Measurements from ENCODE around the gene PARD3.
"Not testable (repeated sequence)": the region's sequence is repeated elsewhere in the genome, so short reads cannot be mapped to it uniquely, and the experiment has no call there.

Gene PARD3

DNA sequence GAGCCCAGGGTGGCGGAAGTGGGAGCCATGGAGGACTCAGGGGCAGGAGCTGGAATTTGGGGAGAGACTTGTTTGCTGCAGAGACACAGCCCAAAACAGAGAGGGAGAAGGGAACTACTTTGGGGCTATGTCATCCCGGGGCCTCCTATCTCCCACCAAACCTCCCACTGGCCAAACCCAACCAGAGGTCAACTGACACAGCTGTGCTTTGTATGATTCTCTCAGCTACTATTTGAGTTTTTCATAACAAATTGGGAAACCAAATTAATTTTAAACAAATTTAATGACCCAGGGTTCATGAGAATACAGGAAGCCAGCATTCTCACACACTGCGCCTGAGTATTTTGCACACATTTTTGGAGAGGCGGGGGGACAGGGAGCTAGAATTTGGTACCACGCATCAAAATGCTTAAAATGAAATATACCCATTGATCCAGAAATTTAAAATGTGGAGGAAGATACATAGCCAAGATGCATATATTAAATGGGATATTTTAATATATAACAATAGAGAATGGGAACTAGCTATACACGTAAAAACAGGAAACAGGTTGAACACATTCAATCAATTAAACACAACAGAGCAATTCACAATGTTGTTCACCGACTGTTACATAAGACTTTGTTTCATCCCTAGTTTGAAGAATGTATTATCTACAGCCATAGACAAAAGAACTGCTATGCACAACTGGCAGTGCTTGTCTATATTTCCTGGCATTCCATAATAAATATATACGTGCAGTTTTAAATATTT, 105.3 kb downstream of the PARD3 start:
- no peak for DNase-seq

DNA sequence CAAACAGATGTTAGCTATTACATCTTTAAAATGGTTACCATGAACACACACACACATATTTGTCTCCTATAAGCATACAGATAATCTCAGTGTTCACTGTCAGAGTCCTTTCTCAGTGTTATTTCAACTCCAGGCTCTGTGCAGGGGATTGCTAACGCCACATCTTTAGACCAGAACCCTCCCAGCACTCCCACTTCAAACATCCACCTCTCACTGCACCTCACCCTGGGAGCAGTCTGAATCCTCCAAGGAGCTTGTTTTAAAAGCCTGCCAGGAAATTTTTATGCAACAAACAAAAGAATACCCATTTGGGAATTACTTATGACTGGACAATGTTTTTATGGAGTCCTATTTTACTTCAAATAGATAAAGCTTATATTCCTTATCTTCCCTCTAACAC, 107.4 kb downstream of the PARD3 start:
- DNase-seq: no peak

DNA sequence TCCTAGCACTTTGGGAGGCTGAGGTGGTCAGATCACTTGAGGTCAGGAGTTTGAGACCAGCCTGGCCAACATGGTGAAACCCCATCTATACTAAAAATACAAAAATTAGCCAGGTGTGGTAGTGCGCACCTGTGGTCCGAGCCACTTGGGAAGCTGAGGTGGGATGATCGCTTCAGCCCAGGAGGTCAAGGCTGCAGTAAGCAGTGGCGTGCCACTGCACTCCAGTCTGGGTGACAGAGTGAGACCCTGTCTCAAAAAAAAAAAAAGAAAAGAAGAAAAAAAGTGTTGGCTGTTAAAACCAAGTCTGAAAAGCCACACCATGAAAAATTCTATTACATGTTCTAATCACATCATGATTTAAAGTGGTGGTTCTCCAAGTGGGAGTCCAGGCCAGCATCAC, 108.1 kb downstream of the PARD3 start:
- DNase-seq: not testable (repeated sequence)

DNA sequence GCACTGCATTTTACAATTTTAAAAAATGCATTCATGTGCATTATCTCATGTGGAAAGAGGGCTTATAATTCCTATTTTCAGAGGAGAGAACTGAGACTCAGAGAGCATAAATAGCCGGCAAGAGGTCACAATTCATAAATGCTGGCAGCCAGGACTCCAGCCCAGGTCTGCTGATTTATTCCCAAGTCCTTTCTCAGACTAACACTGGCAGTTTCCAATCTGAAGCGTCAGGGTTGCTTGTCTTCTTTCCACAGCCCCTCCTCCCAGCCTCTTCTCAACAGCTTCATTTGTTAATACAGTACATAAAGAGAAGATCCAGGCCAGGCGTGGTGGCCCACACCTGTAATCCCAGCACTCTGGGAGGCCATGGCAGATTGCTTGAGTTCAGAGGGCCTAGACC, 108.9 kb downstream of the PARD3 start:
- DNase-seq: no peak

DNA sequence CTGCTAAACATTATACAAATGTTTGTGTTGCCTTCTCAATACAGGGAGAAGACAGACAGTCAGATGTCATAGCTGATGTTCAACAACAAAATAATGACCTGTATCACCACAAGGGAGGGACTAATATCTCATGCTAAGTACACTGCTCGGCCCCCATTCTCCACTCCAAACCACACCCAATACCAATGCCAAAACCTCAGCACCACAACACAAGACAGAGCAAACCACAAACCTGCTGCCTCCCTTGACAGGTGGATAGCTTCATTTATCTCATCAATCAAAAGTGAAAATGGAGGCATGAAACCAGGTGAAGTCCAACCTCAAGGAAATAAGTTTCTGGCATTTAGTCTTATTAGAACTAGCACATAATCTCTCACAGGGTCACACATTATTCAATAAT, 109.5 kb downstream of the PARD3 start:
- DNase-seq: no peak

DNA sequence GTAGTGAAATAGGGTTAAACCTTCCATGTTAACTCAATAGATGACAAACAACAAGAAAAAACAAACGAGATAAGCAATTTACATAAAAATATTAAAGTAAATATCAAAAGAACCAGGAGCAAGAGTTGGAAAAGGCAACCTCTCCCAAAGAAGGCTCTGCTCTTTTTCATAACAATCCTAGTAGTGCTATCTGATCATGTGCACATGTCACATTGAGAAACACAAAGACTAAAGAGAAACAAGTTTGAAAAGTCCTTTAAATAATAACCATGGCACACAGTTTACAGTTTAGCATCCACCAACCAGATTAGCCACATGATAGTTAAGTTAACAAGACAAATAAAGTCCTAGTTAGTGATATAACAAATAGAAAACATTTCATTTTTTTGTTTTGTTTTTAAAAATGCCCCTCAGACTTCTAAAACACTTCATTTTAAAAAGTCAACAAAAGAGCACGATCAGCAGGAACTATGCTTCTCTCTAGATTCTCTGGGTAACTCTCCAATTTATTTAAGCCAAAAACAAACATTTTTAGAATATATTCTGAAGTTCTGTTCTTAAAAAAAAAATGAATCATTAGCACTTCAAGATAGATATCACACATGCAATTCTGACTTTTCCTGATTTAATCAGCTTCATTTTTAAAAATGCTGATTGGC, 110.4 kb downstream of the PARD3 start:
- no peak for DNase-seq

DNA sequence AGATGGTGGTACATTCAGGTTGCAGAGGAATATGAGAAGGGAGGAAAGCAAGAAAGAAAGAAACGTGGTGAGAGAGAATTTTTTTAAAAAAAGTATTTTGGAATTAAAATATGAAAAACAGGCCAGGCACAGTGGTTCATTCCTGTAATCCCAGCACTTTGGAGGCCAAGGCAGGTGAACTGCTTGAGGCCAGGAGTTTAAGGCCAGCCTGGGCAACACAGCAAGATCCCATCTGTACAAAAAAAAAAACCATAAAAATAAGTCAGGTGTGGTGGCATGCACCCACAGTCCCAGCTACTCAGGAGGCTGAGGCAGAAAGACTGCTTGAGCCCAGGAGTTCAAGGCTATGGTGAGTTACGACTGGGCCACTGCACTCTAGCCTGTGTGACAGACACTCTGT, 112.1 kb downstream of the PARD3 start:
- DNase-seq: no peak

DNA sequence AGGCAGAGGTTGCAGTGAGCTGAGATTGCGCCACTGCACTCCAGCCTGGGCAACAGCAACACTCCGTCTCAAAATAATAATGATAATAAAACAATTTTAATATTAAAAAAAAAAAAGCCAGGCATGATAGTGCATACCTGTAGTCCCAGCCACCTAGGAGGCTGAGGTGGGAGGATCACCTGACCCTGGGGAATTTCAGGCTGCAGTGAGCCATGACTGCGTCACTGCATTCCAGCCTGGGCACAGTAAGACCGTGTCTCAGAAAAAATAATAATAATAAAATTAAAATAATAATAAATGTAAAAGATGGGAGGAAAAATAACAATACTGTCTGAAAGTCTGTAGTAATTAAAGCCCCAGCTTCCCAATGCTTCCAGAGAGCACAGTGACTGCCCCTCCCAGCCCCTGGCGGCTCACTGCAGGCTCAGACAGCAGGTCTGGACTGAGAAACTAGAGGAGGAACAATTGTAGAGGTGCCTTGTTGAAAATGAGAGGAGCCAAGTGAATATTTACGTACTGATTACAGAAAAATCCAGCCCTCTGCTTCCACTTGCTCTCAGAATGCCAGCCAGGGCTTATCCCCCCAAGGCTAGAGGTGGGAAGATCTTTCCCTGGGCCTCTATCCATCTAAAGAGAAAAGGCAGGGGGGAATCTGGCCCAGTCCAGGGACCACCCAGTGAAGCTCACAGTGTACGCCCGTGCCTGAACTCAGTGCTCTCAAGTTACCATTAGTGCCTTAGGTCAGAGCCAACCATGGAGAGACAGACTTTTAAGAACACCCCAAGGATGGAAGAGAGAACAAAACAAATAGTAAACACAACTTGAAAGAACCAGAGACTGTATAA, 112.8 kb downstream of the PARD3 start:
- DNase-seq: no peak

DNA sequence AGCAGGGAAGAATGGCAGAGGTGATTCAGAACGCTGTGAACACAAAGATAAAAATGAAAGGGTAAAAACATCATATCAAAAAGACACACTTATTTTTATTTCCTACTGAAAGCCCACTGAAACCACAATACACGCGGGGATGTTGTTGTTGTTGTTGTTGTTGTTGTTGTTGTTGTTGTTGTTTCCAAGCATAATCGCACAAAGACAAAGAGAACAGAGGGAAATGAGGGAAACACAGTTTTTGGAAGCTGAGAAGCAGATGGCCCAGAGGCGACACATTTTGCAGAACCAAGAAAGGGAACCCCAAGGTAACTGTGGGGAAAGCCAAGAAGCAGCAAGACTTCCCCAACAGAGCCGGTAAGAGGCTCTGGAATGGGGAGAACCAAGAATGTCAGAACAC, 113.9 kb downstream of the PARD3 start:
- no peak for DNase-seq

DNA sequence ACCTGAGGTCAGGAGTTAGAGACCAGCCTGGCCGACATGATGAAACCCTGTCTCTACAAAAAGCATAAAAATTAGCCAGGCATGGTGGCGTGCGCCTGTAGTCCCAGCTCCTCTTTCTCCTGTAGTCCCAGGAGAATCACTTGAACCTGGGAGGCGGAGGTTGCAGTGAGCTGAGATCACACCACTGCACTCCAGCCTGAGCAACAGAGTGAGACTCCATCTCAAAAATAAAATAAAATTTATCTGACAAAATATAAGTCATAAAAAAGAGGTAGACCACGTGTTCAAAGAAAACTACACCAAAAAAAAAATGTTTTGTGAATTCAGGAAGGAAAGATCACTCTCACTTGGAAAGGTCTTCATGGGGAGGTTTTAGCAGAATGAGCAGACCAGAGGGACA, 114.3 kb downstream of the PARD3 start:
- not testable (repeated sequence) for DNase-seq

DNA sequence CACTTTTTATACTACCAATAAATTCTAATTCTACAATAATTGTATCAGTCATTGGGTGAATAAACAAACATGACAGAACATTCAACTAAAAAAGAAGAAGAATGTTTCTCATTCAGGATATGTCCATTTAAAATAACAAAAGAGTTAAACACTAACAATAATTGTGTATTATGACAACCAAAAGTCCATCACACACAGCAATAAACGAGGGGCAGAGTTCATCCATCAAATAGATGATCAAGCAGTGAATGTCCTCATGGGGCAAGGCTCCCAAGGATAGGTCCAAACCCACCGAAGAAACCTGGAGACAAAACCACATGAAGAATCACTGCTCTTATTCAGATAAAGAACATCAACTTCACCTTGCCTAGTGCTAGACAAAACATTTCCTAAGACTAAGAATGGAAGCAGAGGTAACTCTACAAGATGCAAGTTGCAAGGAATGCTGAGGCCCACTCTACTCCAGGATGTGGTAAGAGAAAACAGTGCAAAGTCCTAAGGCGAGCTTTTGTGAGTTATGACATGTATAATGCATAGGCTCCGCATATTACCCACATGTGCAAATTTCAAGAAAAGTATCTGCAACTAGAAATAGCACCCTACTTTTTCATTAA, 115.1 kb downstream of the PARD3 start:
- no peak for DNase-seq

DNA sequence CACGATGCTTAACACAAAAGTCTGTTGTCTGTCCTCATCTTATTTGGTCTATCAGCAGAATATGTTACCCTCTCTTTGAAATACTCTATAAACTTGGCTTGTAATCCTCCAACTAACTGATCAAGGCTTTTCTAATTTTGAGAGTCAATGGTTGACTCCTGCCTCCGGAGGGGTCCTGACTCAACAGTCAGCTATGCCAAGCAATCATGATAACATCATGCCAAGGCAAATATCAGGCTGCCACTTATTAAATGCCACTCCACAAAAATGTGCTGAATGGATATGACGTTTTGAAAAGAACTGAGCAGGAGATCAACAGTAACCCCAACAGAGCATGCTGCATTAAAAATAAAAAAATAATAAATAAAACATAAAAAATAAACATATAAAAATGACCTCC, 116.1 kb downstream of the PARD3 start:
- no peak for DNase-seq

DNA sequence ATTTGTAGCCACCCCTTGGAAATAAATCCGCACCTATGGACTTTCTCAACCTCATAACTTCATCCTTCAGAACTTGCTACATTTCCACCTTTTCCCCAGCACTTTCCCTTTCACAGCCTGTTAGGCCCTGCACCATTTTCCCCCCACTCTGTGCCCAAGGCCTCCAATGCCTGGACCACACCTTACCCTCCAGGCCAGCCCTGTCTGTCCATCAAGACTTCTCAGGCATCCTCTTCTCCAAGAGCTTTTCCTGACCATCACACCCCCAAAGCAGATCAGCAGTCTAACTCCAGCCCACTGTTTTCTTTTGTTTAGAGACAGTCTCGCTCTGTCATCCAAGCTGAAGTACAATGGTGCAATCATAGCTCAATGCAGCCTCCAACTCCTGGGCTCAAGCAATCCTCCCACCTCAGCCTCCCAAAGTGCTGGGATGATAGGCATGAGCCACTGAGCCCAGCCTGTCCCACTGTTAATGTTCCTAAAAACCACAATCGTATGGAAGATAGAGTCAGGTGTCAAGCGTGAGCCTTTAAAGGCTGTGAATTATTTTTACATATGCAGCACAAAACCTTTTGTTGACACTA, 116.8 kb downstream of the PARD3 start:
- DNase-seq: no peak

DNA sequence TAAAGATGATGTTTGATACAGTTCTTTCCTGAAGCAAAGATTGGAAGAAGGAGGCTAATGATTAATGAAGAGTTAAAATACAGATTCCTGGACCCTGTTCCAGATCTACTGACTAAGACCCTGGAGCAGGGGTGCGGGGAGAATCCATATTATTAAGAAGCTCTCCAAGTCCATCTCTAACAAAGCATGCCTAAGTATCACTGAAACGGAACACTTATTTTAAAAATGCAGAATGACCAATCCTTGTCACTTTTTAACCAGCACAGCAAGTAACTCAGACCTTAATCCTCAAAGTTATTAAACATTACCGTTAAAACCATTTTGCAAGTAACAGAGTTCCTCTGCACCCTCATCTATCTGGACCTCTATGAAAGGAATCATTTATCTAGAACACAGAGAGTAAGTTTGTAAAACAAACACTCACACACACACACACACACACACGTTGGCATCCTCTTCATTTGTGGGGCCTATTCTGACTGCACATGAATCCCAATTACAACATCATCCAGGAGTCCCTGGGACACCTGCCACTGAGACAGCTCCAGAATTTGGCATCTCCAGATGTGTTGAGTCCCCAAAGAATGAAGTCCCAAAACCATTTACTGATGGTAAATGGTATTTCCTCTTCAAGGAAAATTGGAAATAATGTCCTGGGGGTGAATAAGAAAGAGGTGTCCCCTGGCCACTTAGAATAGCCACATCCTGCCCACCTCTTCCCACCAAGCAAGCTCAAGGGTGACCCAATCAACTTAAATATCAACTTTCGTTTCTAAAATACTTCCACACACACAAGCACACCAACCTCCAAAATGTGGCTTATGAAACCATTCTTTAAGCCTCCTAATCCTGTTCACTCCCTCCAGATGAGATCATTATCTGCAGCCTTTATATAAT, 117.5 kb downstream of the PARD3 start:
- no peak for DNase-seq

DNA sequence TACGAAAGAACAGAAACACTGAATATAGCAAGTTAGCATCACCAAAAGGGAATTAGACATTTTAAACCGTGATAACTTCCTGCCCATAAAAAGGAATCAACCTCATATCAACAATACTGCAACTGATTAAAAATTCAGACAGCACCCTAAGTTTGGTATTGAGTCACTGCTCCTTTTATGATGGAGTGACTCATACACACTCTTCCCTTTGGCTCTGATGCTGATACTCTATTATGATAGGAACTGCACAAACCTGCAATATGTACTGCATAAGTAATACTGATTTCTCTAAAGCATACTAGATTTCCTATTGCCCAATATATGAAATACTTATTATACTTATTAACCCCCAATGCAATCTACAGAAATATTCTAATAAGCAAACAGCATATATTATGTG, 118.7 kb downstream of the PARD3 start:
- DNase-seq: no peak

DNA sequence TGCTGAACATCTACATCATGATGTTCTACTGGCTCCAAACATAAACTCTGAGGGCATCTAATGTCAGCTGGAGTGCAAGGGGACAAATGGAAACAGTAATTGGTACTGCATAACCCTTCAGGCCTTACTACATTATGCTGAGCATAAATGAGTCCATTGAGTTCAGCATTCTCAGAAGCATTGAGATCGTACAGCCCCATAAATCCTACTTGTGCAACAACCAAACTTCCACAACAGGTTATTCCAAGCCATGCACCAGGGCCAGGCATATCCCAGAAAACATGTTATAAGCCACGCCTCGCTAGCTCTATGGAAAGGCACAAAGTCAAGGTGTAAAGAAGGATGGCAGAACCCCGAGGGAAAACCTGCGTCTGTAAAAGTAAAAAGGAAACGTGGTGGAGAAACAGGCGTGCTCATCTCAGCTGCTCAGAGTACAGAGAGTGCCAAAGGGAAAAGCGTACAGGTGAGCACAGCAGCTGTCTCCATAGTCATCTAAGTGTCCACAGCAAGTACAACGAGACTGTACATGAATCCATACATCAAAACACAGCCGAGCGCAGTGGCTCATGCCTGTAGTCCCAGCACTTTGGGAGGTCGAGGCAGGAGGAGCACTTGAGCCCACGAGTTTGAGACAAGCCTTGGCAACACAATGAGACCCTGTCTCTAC, 124.6 kb downstream of the PARD3 start:
- no peak for DNase-seq

DNA sequence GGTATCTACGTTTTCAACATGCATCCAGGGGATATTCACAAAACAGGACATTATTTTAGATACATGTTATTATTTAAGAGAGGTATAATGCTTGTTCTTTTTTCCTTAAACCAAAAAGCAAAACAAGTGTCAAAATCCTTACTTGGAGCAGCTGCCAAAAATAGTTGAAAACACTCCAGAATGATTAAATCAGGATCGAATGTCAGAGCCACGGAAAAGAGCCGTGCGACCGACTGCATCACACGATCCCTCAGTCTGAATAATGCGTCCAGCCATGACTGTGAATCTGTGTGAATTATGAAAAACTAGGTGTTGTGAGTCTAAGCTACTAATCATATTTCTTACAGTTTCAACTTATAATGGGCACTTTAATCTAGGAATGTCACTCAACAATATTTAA, 126.0 kb downstream of the PARD3 start:
- DNase-seq: no peak

DNA sequence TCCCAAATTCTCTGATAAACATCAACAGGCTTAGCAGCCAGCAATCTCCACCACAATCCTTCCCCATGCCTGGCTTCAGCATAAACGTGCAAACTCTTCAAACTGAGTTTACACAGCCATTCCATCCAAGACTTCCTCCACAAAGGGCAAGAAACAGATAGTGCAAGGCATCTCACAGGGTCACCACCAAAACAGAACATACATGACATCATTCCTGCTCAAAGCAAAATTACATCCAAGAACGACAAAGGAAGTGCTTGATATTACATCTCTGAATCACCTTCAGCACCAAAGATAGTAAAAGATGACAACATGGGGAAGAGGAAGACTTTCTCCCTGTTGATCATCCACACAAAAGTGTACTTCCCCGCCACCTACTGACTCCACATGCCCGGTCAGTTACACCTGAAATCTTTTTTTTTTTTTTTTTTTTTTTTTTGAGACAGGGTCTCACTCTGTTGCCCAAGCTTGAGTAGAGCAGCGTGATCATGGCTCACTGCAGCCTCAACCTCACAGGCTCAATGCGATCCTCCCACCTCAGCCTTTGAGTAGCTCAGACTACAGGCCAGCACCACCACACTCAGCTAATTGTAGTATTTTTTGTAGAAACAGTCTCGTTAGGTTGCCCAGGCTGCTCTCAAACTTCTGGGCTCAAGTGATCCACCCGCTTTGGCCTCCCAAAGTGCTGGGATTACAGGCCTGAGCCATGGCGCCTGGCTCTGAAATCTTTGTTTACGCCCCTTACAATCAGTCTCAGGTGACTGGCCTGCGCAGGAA, 127.5 kb downstream of the PARD3 start:
- DNase-seq: no peak

DNA sequence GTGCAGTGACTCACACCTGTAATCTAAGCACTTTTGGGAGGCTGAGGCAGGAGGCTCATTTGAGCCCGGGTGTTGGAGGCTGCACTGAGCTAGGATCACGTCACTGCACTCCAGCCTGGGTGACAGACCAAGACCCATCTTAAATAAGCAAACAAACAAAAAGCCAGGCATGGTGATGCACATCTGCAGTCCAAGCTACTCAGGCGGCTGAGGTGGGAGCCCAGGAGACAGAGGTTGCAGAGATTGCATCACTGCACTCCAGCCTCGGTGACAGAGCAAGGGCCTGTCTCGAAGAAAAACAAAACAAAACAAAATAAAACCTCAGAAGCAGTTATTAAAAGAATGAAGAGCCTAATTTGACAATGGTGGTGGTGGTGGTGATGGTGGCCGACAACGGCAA, 132.5 kb downstream of the PARD3 start:
- DNase-seq: no peak

DNA sequence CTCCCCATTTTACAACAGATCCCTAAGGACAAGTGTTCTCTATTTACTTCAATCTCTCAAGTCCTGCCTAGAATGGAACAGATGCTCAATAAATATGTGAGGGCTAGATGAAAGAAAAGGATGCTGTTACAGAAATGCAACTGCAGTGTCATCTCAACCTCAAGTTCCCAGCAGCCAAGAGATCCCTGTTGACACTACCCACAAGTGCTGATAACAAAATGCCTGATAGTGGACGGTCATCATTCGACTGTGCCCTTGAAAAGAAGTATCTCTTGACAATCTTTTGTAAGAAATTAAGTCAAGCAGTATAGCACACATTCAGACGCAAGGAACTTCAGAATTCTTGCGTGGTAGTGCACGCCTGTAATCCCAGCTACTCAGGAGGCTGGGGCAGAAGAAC, 133.2 kb downstream of the PARD3 start:
- no peak for DNase-seq

DNA sequence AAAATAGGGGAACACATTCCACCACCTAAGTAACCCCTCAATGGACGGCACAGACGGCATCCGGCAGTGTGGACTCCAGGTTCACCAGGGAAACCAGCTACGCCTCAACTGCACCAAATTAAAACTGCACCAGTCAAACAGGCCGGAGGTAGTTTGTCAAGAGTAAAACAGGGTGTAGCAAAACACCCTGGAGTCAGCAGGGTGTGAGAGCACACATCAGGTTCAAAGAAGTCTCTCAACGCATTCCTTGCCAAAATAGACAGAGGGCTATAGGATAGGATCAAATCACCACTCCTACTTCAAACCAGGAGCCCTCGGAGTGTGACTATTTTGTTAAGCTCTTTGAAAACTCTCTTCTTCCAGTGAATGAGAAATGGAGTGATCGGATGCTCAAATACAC, 135.9 kb downstream of the PARD3 start:
- DNase-seq: no peak

Data from NCI-H2029 treated with DMSO at 0.1 percent for 48 hours (cell line).